Activated CD4-positive, alpha-beta T cell treated with anti-CD3 and anti-CD28 coated beads, Interleukin-2, amount 50 U/mL, for 16 hours (primary cell): ENCODE data around the gene MEMO1.
"Not testable (repeated sequence)": the region's sequence is repeated elsewhere in the genome, so short reads cannot be mapped to it uniquely, and the experiment has no call there.

Experiments
- DNase-seq: peaks from one replicate; pipeline ENCODE4 v3.0.0-alpha.2; 2020

Gene MEMO1

GRCh38 chr2:31997653-31998052 is 13.2 kb downstream of the MEMO1 start:
- peak; percentile 23 for DNase-seq

GRCh38 chr2:31996571-31997150 is 14.1 kb downstream of the MEMO1 start:
- DNase-seq = no peak

GRCh38 chr2:31992934-31993333 is 17.9 kb downstream of the MEMO1 start:
- no peak for DNase-seq

GRCh38 chr2:31992025-31992579 is 18.7 kb downstream of the MEMO1 start:
- no peak for DNase-seq

- DNase-seq = no peak
These were observed 20.9 kb downstream of the MEMO1 start for GRCh38 chr2:31989946-31990345.

DNA sequence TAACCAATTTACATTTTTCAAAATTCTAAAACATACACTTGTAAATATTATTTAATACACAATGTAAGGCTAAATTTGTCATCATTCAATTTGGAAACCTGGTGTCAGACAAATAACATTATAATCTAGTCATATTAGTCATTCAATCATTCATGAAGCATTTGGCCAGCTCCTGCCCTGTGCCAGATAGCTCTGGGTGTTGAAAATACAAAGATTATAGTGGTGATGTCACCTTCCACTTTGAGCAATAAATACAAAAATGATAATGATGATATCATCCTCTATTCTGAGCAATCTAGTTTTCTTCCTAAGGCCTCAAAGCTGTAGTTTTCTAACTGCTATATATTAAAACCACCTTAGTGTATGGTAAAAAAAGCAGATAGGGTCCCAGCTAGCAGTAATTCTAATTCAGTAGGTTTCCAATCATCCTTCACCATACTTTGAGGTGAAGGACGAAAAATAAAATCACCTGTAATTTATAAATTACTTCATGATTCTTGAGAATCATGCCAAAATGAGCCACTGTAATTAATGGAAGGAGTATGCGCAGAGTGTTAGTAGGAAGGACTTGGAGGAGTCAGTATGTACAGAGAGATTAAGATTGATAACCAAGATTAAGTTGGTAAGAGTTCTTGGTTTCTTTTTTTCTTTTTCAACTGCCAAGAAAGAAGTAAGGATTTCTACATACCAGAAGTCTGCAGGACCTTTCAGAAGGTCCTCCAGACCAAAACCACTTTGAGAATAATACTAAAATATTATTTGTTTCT is 23.2 kb downstream of the MEMO1 start:
- no peak for DNase-seq

DNA sequence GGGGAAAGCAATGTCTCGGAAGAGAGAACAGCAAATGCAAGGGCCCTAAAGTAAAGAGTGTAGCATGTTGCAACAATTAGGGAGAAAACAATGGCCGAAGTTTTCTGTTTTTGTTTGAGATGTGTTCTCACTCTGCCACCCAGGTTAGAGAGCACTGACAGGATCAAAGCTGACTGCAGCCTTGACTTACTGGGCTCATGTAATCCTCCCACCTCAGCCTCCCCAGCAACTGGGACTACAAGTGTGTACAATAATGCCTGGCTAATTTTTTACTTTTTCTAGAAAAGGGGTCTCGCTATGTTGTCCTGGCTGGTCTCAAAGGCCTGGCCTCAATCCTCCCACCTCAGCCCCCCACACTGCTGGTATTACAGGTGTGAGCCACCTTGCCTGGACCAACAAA is 23.9 kb downstream of the MEMO1 start:
- no peak for DNase-seq

GRCh38 chr2:31983762-31984467 is 26.9 kb downstream of the MEMO1 start:
- no peak for DNase-seq

DNA sequence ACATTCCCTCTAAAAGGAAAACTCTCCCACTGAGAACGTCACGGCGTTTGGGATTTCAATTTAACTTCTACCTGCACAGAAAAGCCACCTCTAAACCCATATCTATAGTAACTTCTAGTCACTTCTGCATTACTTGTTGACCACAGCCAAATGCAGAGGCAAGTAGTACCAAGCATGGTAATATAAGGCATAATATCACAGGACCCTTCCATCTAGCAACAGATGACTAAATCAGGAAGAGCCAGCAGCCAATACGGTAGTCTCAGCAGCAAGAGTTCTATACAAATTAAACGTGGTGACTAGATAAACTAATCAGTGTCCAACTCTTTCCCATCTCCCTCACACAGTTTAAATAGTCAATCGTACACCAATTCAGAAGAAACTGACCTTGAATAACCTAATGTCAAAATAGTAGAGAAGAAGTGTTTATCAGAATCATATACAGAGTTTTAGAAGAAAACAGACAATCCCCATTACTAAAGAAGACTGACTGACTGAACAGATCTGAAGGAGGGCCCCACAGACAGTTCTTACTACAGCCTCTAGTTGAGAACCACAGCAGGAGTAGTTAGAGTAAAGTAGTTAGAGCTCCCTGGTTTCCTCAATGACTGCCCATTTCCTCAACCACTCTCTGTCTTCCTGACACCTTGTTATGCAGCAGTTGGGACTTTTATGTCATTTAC is 30.0 kb downstream of the MEMO1 start:
- peak; percentile 14 for DNase-seq

- DNase-seq = no peak
These were observed 30.9 kb downstream of the MEMO1 start for GRCh38 chr2:31979956-31980355.

DNA sequence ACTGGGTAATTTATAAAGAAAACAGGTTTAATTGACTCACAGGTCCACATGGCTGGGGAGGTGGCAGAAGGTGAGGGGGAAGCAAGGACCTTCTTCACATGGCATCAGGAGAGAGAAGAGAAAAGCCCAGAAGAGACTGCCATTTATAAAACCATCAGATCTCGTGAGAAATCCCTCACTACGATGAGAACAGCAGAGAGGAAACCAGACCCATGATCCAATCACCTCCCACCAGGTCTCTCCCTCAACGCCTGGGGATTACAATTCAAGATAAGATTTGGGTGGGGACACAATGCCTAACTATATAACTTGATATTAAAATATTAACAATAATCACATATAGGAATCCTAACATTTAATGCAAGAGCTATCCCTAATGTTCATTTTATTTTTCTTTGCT is 31.8 kb downstream of the MEMO1 start:
- no peak for DNase-seq

GRCh38 chr2:31978436-31978835 is 32.4 kb downstream of the MEMO1 start:
- no peak for DNase-seq

DNA sequence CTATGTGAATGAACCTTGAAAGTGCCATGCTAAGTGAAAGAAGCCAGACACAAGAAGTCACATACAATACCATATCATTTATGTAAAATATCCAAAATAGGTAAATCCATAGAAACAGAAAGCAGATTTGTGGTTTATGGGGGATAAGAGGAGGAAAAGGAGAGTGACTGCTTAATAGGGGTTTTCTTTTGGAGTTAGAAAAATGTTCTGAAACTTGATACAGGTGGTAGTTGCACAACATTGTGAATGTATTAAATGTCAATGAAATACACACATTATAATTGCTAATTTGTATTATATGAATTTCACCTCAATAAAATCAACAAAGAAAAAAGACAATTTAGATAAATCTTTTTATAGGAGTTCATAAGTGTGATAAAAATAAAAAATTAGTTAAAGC is 37.1 kb downstream of the MEMO1 start:
- DNase-seq = no peak

- no peak for DNase-seq
These were observed 38.7 kb downstream of the MEMO1 start for GRCh38 chr2:31972059-31972458.

GRCh38 chr2:31969178-31969577 is 41.6 kb downstream of the MEMO1 start:
- no peak for DNase-seq

GRCh38 chr2:31967790-31968189 is 43.0 kb downstream of the MEMO1 start:
- no peak for DNase-seq

DNA sequence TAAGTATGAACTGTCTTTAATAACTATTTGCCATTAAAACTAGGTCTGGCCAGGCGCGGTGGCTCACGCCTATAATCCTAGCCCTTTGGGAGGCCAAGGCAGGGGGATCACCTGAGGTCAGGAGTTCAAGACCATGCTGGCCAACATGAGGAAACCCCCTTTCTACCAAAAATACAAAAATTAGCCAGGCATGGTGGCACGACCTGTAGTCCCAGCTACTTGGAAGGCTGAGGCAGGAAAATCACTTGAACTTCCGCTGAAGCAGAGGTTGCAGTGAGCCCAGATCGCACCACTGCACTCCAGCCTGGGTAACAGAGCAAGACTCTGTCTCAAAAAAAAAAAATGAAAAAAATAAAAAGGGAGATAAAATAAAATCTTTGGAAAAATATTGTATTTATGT is 44.4 kb downstream of the MEMO1 start:
- DNase-seq = not testable (repeated sequence)

GRCh38 chr2:31965094-31965493 is 45.7 kb downstream of the MEMO1 start:
- DNase-seq = no peak

DNA sequence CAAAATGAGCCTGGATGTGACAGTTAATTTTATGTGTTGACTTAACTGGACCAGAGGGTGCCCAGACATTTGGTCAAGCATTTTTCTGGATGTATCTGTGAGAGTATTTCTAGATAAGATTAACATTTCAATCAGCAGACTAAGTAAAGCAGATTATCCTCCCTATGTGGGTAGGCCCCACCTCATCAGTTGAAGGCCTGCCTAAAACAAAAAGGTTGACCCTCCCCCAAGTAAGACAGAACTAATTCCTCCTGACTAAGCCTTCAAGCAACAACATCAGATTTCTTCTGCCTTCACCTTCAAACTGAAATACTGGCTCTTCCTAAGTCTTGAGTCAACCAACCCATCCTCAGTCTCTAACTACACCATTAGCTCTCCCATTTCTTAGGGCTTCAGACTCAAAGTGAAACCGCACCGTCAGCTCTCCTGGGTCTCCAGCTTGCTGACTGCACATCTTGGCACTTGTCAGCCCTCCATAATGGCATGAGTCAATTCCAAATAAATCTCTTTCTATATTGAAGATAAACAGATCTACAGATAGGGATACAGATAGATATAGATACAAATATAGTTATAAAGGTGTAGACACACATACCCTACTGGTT is 47.9 kb downstream of the MEMO1 start:
- peak; percentile 89 for DNase-seq

GRCh38 chr2:31958140-31958717 is 52.6 kb downstream of the MEMO1 start:
- no peak for DNase-seq

DNA sequence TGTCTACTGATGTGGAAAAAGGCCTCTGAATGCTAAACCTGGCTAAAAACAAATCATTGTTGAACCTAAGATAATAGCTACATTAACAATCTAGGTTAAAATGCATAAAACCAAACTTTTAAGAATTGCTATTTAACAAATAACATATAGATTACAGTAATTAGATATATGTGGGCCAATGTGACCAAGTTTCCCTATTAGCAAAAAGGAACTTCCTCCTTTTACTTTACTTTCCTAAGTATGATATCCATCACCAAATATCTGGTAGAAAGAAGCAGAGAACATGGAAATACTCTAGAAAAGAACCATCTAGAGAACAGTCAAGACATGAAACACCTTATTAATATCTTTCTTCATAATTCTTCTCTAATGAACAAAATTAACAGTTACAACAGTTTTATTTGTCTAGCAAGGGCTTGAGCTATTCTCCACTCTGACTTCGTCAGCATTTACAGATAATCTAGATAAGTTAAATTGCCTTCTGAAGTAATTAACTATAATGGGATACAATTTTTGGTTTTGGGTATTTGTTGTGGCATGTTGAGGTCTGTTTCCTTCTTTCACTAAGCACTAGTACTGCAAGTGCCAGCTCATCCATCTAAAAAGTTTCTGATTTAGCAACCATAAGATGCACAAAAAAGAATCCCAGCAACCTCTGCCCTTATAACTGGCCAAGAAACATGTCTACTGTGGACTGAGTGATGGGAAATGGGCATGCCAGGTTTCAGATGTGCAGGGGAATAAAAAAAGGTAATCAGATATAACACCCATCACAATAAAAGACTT is 53.3 kb downstream of the MEMO1 start:
- no peak for DNase-seq

GRCh38 chr2:31956934-31957333 is 53.9 kb downstream of the MEMO1 start:
- DNase-seq = not testable (repeated sequence)
